ENCODE data around the gene C2orf15.

The C2orf15 gene

DNA sequence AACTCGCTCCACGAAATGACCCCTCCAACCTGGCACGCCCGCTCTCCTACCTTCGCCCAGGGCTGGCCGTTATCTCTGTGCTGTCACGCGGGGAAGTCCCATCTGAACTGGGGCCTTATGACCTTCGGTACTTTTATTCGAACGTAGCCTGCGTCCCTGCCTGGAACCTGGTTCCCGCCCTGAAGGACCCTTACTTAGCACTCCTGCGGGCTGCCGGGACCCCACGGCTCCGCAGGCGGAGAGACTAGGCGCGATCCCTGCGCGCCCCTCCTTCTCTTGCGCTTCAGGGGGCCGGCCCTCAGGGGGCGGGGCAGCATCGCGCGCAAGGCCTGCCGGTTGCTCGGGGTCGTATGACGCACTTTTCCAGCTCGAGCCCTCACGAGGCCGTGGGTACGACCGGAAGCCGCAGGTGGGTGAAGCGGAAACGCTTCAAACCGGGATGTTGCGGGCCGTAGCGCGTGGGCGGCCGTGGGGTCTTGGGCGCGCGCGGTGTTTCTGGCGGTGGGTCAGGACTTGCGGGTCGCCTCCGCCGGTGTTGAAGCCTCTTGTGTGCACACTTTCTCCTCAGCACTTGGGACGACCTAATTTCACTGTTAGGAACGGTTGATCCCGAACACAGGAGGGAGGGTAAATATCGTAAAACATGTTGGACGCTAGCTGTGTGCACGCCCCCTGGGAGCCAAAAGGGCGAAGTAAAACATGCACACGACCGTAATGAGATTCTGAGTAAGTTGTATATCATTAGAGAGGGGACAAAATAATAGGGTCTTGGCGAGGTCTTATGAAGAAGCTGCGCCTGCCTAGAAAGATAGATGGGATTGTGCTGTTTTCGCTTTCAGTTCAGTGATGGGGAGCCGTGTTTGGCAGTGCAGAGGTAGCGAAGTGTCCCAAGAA is 13.4 kb downstream of the C2orf15 start, which contains the start of the genes LIPT1 and TSGA10:
Gene LIPT1, plus strand, starts transcription at position 325 of the 894 bp plus-strand sequence. CDS start 6,991 bp downstream, outside the sequence.
Gene TSGA10, minus strand, starts transcription at position 300 of the 894 bp plus-strand sequence. CDS start 45,503 bp downstream, outside the sequence.
- no peaks in the 10 kb centered on the region for H3K36me3 ChIP-seq (ENCODE audit: control insufficient read depth, insufficient read depth, low read length)
- DNase-seq (ENCODE audit: extremely low read depth, insufficient read length) = peak; percentile 94
- TF ChIP-seq, protein P1, sequence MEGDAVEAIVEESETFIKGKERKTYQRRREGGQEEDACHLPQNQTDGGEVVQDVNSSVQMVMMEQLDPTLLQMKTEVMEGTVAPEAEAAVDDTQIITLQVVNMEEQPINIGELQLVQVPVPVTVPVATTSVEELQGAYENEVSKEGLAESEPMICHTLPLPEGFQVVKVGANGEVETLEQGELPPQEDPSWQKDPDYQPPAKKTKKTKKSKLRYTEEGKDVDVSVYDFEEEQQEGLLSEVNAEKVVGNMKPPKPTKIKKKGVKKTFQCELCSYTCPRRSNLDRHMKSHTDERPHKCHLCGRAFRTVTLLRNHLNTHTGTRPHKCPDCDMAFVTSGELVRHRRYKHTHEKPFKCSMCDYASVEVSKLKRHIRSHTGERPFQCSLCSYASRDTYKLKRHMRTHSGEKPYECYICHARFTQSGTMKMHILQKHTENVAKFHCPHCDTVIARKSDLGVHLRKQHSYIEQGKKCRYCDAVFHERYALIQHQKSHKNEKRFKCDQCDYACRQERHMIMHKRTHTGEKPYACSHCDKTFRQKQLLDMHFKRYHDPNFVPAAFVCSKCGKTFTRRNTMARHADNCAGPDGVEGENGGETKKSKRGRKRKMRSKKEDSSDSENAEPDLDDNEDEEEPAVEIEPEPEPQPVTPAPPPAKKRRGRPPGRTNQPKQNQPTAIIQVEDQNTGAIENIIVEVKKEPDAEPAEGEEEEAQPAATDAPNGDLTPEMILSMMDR (IDR thresholded peaks at IDR 0.05; ENCODE audit: insufficient read depth, low read length, poor library complexity, severe bottlenecking) = peak; percentile 14
- H3K4me3 ChIP-seq (replicated peaks; ENCODE audit: low read depth, low read length) = peak within 1 kb of the TSS; percentile 84
- H3K27me3 ChIP-seq (replicated peaks; ENCODE audit: control insufficient read depth, insufficient read depth, low read length) = no peaks in the 10 kb centered on the region

DNA sequence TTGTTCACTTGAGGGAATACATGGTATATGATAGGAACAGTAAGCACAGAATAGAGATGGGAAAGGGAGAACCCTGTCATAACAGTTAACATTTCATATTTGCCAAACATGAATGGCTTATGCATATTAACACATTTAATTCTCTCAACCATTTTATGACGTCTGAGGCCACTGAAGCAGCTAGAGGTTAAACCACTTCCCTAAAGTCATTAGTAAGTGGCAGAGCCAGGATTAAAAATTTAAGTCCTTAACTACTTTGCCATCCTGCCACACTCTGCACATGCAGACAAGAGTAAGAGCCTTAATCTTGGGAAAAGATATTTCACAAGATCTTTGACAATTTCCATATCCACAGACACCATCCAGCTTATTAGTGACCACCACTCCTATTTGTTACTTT is 15.4 kb downstream of the C2orf15 start:
- TF ChIP-seq, protein P1 (IDR thresholded peaks at IDR 0.05; ENCODE audit: insufficient read depth, low read length, poor library complexity, severe bottlenecking) = no peak
- Histone ChIP-seq H3K27me3 (replicated peaks; ENCODE audit: control insufficient read depth, insufficient read depth, low read length) (no peaks in the 10 kb centered on the region), H3K4me3 (replicated peaks; ENCODE audit: low read depth, low read length) (no peak overlapping the region), H3K36me3 (ENCODE audit: control insufficient read depth, insufficient read depth, low read length) (no peaks in the 10 kb centered on the region)
- no peak for DNase-seq (ENCODE audit: extremely low read depth, insufficient read length)

DNA sequence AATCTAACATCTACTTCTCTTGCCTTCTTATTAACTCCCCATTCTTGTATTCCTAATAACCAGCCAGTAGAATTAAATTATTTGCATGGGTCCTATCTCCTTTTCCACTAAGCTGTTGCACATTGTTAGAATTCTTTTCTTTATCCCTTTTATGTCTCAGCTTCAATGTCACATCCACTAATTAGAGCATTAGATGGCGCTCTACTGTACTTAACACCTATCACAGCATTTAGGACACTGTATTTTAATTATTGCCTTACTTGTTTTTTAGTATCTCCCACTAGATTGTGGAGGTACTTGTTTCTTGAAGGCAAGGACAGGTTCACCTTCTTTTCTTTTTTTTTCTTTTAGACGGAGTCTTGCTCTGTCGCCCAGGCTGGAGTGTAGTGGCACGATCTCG is 17.1 kb downstream of the C2orf15 start:
- H3K27me3 ChIP-seq (replicated peaks; ENCODE audit: control insufficient read depth, insufficient read depth, low read length) = no peaks in the 10 kb centered on the region
- H3K4me3 ChIP-seq (replicated peaks; ENCODE audit: low read depth, low read length) = no peak overlapping the region
- no peak for DNase-seq (ENCODE audit: extremely low read depth, insufficient read length)
- H3K36me3 ChIP-seq (ENCODE audit: control insufficient read depth, insufficient read depth, low read length) = no peaks in the 10 kb centered on the region
- TF ChIP-seq, protein P1 (IDR thresholded peaks at IDR 0.05; ENCODE audit: insufficient read depth, low read length, poor library complexity, severe bottlenecking) = no peak

DNA sequence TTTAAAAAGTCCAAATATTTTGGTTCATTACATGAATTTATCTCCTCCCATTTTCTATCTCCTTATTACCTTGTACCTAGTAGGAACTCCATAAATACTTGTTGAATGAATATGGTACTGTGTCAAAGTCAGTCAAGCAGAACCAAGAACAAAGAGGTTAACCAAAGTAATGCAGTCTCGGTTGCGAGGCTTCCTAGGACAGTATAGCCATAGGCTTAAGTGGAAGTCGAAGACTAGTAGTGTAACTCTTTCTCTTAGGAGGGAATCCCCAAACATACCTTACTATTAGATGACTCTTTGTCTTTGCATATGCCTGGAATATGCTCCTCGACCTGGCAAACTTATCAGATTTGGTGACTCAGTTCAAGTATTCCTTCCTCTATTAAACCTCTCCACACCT is 18.1 kb downstream of the C2orf15 start:
- TF ChIP-seq, protein P1 (IDR thresholded peaks at IDR 0.05; ENCODE audit: insufficient read depth, low read length, poor library complexity, severe bottlenecking) = no peak
- no peak for DNase-seq (ENCODE audit: extremely low read depth, insufficient read length)
- Histone ChIP-seq H3K27me3 (replicated peaks; ENCODE audit: control insufficient read depth, insufficient read depth, low read length) (no peaks in the 10 kb centered on the region), H3K4me3 (replicated peaks; ENCODE audit: low read depth, low read length) (no peak overlapping the region), H3K36me3 (ENCODE audit: control insufficient read depth, insufficient read depth, low read length) (no peaks in the 10 kb centered on the region)

DNA sequence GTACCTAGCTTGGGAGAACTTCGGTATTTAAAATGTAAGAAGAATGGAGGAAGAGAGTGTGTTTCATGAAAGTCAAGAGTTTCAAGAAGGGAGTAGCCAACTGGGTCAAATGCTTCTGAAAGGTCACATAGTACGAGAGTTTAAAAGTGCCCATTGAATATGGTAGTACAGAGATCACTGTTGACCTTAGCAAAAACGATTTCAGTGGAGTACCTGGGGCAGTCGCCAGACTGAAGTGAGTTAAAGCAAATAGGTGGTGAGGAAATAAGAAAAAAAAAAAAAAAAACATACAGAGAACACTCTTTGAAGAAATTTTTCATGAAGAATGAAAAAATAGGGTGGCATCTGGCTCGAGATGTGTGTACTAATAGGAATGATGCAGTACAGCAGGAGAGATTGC is 24.7 kb downstream of the C2orf15 start:
- no peak for DNase-seq (ENCODE audit: extremely low read depth, insufficient read length)
- Histone ChIP-seq H3K36me3 (ENCODE audit: control insufficient read depth, insufficient read depth, low read length) (peaks cover 8% of the 10 kb centered on the region), H3K27me3 (replicated peaks; ENCODE audit: control insufficient read depth, insufficient read depth, low read length) (no peaks in the 10 kb centered on the region), H3K4me3 (replicated peaks; ENCODE audit: low read depth, low read length) (no peak overlapping the region)
- TF ChIP-seq, protein P1 (IDR thresholded peaks at IDR 0.05; ENCODE audit: insufficient read depth, low read length, poor library complexity, severe bottlenecking) = no peak
